Suppressor macrophage treated with lipopolysaccharide for 4 hours (primary cell): ENCODE data around the gene KIAA1958.
"Not testable (repeated sequence)": the region's sequence is repeated elsewhere in the genome, so short reads cannot be mapped to it uniquely, and the experiment has no call there.

Experiments used
- DNase-seq: peaks from one replicate; pipeline ENCODE4 v3.0.0-alpha.2; 2020

The KIAA1958 gene

GRCh38 chr9:112670991-112671625, 184.5 kb downstream of the KIAA1958 start:
- no peak for DNase-seq

GRCh38 chr9:112673221-112673620, 186.6 kb downstream of the KIAA1958 start:
- DNase-seq, result not testable (repeated sequence)

GRCh38 chr9:112677040-112677439, 190.4 kb downstream of the KIAA1958 start:
- no peak for DNase-seq

GRCh38 chr9:112680731-112681402, 194.2 kb downstream of the KIAA1958 start:
- no peak for DNase-seq

- no peak for DNase-seq
Observed at GRCh38 chr9:112689161-112689740, 202.6 kb downstream of the KIAA1958 start.

DNA sequence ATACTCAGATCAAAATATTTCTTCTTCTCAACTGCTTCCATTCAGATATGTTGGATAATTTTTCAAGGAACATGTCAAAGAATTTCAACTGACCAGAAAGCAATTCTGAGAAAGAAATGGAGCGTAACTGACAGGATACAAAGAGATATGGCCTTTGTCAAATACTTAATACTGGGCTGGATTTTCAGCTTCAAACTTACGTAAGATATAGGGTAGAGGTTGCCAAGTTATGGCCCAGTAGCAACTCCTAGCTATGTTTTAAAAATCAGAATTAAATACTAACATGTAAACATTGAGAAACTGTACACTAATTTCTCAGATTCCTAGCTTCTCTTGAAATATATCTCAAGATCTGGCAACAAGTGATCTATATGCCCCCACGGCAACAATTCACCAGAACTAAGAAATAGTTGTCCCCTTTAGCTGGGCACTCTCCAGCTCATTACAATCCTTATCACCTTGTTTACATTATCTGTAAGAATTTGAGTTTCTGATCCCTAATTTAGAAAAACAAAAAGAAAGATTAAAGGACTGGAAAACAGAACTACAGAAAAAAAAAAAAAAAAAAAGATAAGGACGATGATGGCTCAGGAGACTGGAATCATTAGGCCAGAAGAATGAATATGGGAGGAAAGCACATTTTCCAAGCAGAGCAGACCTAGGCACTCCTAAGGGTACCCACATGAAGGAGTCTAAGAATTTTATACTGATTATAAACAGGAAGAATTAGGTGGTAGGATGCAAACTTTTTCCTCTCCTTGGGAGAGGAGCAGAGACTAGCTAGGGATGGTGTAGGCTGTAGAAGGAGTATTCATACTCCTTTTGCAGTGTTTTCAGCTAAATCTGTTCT, 208.3 kb downstream of the KIAA1958 start:
- DNase-seq, result no peak

DNA sequence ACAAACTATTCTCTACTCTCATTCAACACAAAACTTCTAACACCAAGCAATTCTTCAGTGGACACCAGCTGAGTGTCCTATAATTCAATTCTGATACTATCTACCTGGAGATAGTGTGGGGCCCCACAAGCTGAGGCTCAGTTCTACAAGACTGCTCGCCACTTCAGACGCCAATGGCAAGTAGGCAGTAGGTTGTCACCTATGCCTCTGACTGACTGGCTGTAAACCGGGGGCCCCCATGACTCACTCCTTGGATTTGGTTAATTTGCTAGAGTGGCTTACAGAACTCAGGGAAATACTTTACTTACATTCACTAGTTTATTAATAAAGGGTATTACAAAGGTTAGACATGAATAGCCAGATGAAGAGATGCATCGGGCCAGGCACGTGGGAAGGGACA, 209.8 kb downstream of the KIAA1958 start:
- DNase-seq, result no peak

GRCh38 chr9:112699230-112699629, 212.6 kb downstream of the KIAA1958 start:
- DNase-seq, result no peak

DNA sequence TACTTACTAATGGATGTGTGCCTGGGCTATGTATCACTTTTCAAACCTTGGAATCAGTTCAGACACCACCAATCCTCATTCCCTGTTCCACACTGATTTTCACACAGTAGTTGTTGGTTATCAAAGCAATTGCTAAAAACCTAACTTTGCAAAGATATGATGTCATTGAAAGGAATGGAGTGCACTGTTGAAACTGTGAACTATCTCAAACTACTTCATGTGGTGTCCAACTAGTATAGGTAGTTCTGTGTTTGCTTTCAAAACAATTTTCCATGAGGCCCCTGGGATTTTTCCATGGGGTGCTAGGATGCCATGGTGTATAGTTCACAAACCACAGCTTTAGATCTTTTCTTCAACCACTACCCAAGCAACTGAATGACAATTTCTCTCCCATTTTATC, 213.5 kb downstream of the KIAA1958 start:
- no peak for DNase-seq

GRCh38 chr9:112703304-112703703, 216.7 kb downstream of the KIAA1958 start:
- DNase-seq, result no peak

- no peak for DNase-seq
Observed at GRCh38 chr9:112705768-112706427, 219.3 kb downstream of the KIAA1958 start.

GRCh38 chr9:112711050-112711689, 224.5 kb downstream of the KIAA1958 start:
- DNase-seq, result peak; percentile 32

DNA sequence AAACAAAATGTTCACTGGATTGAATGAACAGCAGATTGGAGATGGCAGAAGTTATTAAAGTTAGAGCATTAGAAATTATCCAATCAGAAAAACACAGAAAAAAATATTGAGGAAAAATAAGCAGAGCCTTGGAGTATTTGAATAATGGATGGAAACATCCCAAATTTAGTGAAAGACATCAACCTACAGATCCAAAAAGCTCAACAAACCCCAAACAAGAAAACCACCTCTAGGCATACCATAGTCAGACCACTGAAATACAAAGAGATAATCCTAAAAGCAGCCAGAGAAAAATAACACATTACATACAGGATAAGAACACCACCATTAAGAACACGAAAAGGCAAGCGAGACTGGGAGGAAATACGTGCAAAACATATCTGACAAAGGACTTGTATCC, 226.1 kb downstream of the KIAA1958 start:
- no peak for DNase-seq

- DNase-seq, result peak; percentile 98
Observed at GRCh38 chr9:112717661-112718331, 231.2 kb downstream of the KIAA1958 start, which contains the start of gene INIP. Gene INIP (minus strand): TSS chr9:112718117. CDS start chr9:112716485, 1,632 bp downstream.
